HL-60 (cell line): Measurements from ENCODE around the gene BOD1L1.

Experiments used
- DNase-seq, 2 experiments: peaks; one replicate each; pipeline ENCODE4 v3.0.0-alpha.2; 2010 to 2020; ENCODE audit warnings: low read depth in 1 of 2, low spot score in 1 of 2
- H3K27ac ChIP-seq: fragments of 250-450 bp; sonication (Bioruptor Pico); replicated peaks from 2 replicates; pipeline ENCODE4 v1.5.1; 2020; ENCODE audit warnings: mild to moderate bottlenecking, moderate library complexity
- H3K27me3 ChIP-seq: fragments of 250-450 bp; sonication (Bioruptor Pico); 2 replicates; pipeline ENCODE4 v1.5.1; 2021; ENCODE audit warnings: mild to moderate bottlenecking, moderate library complexity; ENCODE audit not compliant: insufficient read depth, poor library complexity, severe bottlenecking
- H3K4me3 ChIP-seq: replicated peaks from 2 replicates; pipeline ENCODE4 v1.5.1; 2011; ENCODE audit warnings: mild to moderate bottlenecking, control low read depth, low read length; ENCODE audit not compliant: insufficient read depth
- GABPA ChIP-seq: IDR thresholded peaks from 2 replicates; pipeline ENCODE4 v1.6.1; 2012; ENCODE audit warnings: low read depth
- POLR2AphosphoS5 ChIP-seq: IDR thresholded peaks from 2 replicates; pipeline ENCODE4 v1.6.1; 2012; ENCODE audit warnings: low read depth
- SPI1 ChIP-seq: IDR thresholded peaks from 2 replicates; pipeline ENCODE4 v1.6.1; 2012; ENCODE audit warnings: low read depth, mild to moderate bottlenecking, borderline replicate concordance
- TF ChIP-seq, protein P1 (sequence below): IDR thresholded peaks from one replicate; pipeline ENCODE4 v1.5.1; 2011; ENCODE audit warnings: low read length, control low read depth, inconsistent platforms; ENCODE audit not compliant: insufficient read depth
- TF ChIP-seq, protein P2 (sequence below): IDR thresholded peaks from 2 replicates; pipeline ENCODE4 v1.6.1; 2012; ENCODE audit warnings: low read depth; ENCODE audit not compliant: insufficient replicate concordance

The BOD1L1 gene

DNA sequence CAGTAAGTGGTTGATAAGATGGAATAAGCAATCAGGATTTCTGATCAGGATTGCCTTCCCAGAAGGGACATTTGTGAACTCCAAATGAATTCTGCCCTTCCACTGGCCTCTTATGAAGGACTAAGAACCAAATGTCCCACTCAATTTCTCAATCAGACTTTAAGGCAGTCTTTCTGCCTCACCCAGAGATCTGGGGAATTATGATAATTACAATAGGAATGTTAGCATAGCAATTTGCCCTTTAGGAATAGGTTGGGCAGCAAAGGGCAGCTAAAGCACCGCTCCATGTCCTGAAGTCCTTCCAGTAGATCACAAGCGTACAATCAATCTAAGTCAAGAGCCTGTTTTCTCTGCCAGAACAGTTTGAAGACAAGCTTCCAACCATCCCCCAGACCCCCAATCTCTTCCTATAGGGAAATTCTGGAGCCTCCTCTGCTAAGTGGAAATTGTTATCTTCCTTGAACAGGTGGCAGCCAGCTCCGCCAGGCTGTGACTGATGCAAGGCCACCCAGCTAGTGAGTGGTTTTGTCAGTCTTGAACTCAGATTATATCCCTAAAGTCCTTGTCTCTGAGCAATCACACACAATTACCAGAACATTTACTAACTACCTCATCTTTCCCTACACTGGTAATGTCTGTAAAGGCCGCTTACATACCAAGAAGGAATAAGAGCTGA lies 101.8 kb downstream of the BOD1L1 start:
- H3K4me3 ChIP-seq: no peak overlapping the region
- TF ChIP-seq GABPA (no peak), SPI1 (no peak), POLR2AphosphoS5 (no peak)
- TF ChIP-seq, protein P1, sequence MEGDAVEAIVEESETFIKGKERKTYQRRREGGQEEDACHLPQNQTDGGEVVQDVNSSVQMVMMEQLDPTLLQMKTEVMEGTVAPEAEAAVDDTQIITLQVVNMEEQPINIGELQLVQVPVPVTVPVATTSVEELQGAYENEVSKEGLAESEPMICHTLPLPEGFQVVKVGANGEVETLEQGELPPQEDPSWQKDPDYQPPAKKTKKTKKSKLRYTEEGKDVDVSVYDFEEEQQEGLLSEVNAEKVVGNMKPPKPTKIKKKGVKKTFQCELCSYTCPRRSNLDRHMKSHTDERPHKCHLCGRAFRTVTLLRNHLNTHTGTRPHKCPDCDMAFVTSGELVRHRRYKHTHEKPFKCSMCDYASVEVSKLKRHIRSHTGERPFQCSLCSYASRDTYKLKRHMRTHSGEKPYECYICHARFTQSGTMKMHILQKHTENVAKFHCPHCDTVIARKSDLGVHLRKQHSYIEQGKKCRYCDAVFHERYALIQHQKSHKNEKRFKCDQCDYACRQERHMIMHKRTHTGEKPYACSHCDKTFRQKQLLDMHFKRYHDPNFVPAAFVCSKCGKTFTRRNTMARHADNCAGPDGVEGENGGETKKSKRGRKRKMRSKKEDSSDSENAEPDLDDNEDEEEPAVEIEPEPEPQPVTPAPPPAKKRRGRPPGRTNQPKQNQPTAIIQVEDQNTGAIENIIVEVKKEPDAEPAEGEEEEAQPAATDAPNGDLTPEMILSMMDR: no peak
- TF ChIP-seq, protein P2, sequence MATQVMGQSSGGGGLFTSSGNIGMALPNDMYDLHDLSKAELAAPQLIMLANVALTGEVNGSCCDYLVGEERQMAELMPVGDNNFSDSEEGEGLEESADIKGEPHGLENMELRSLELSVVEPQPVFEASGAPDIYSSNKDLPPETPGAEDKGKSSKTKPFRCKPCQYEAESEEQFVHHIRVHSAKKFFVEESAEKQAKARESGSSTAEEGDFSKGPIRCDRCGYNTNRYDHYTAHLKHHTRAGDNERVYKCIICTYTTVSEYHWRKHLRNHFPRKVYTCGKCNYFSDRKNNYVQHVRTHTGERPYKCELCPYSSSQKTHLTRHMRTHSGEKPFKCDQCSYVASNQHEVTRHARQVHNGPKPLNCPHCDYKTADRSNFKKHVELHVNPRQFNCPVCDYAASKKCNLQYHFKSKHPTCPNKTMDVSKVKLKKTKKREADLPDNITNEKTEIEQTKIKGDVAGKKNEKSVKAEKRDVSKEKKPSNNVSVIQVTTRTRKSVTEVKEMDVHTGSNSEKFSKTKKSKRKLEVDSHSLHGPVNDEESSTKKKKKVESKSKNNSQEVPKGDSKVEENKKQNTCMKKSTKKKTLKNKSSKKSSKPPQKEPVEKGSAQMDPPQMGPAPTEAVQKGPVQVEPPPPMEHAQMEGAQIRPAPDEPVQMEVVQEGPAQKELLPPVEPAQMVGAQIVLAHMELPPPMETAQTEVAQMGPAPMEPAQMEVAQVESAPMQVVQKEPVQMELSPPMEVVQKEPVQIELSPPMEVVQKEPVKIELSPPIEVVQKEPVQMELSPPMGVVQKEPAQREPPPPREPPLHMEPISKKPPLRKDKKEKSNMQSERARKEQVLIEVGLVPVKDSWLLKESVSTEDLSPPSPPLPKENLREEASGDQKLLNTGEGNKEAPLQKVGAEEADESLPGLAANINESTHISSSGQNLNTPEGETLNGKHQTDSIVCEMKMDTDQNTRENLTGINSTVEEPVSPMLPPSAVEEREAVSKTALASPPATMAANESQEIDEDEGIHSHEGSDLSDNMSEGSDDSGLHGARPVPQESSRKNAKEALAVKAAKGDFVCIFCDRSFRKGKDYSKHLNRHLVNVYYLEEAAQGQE: no peak
- no peak overlapping the region for H3K27ac ChIP-seq
- H3K27me3 ChIP-seq: peaks cover 51% of the 10 kb centered on the region
- no peak for DNase-seq

DNA sequence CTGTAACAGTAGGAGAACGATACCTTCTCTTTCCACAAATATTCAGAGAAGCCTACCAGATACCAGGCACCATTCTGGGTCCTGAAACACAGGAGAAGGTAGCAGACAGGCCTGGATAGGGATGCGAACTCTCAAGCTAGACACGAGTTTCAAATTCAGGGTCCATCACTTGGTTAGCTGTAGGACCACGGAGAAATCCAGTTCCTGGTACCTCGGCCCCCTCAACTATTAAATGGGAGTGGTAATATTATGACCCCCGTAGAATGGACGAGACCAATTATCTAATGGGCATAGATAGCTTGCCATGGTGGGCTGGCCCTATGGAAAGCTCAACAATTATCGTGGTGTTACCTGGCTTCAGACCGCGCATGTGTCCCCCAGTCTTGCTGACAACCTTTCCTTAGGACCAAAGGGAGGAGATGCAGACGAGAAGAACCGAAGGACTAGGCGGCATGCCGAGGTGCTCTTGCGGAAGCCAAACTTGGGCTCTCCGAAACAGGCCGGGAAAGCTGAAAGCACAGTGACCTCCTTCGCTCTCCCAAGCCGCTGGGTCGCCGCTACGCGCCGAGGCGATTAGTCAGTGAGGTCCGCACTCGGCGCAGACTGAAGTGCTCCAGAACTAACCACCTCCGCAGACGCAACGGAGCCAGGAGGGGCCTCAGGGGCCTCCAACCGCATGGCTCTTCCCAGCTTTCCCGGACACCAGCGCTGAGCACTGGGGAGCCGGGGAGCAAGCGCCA lies 102.9 kb downstream of the BOD1L1 start:
- TF ChIP-seq, protein P1: no peak
- no peak for TF ChIP-seq GABPA
- no peak for TF ChIP-seq POLR2AphosphoS5
- TF ChIP-seq, protein P2: no peak
- TF ChIP-seq SPI1: no peak
- DNase-seq: no peak
- Histone ChIP-seq H3K27me3 (peaks cover 51% of the 10 kb centered on the region), H3K4me3 (no peak overlapping the region), H3K27ac (no peak overlapping the region)

DNA sequence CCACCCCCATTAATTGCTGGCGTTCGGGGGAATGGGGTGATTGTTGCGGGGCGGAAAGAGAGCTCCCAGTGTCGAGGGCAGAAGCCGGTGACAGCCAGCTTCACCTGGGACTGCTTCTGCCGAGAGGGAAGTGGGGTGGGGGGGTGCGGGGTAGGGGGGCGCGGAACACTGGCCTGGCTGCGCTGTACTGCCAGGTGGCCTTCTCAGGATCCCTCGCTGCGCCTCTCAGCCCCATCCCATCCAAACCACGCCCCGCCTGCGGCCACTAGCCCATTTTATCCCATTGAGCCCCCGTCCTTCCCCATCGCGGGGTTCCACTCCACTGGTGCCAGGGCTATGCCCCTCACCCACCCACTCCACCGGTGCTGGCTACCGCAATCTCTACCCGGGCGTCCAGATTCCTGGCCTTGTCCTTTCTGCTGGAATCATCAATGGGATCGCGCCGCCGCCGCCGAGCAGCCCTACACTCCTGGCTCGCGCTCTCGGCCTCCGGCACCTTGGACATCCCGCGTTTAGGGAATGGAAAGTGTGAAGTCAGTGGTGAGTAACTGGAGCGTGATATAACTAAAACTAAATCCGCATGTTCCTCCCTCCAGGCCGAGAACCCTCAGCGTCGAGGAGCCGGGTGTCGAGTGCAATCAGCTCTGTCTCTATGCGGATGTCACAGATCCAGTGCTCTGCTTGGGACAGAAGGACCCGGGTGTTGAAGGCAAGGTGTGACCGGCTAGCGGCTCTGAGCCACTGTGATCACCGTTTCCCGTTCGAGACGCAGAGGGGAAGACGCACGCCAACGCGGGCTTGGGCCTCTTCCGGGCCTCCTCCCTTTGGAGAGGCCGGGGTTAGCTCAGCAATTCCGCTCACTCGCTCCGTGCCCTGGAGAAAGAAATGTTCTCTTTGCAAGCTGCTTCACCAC lies 103.7 kb downstream of the BOD1L1 start:
- no peak overlapping the region for H3K27ac ChIP-seq
- no peak for TF ChIP-seq POLR2AphosphoS5
- no peak for TF ChIP-seq SPI1
- TF ChIP-seq, protein P1: no peak
- no peak for TF ChIP-seq GABPA
- TF ChIP-seq, protein P2: no peak
- DNase-seq: no peak
- H3K4me3 ChIP-seq: no peak overlapping the region
- peaks cover 48% of the 10 kb centered on the region for H3K27me3 ChIP-seq
